ENCODE data around the gene MAPK10. TPM values are rescaled to one million over a fixed set of nuclear protein-coding genes. Genes with fewer than 3 reads are reported as not detected.
"Not testable (repeated sequence)": the region's sequence is repeated elsewhere in the genome, so short reads cannot be mapped to it uniquely, and the experiment has no call there.

The MAPK10 gene
- total and polyA plus RNA-seq, 4 donors, result 0.82 to 3.6 (median 2.3) TPM

DNA sequence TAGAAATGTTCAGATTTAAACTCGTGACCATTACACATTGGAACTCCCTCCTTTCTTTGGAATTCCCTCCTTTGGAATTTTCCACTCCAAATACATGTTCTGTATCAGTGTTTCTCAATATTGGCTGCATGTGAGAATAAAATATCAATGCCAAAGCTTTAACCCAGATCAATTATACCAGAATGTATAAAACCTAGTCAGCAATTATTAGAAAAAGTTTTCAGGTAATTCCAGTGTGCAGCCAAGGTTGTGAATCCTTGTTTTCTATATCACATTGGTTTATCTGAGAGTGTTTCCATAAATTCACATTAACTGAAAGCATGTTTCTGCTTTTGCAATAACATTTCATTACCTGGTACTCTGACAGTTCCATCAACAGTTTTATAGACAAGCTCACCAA is 394.3 kb downstream of the MAPK10 start:
- Histone ChIP-seq H3K9me3 (ENCODE audit: control insufficient read depth in 4 of 4, low read length in 3 of 4) (no peaks in the 10 kb centered on the region), H3K4me3 (ENCODE audit: low read depth in 1 of 3, low read length in 3 of 3) (no peak overlapping the region), H3K36me3 (ENCODE audit: control insufficient read depth in 4 of 4, insufficient read depth in 3 of 4, low read depth in 1 of 4, low read length in 3 of 4) (no peaks in the 10 kb centered on the region), H3K27me3 (ENCODE audit: control insufficient read depth in 4 of 4, insufficient read depth in 4 of 4, low read length in 3 of 4) (no peaks in the 10 kb centered on the region), H3K4me1 (ENCODE audit: control insufficient read depth in 4 of 4, insufficient read depth in 4 of 4, low read length in 3 of 4) (peaks cover 0 to 1% (median 0%) of the 10 kb centered on the region in 4 donors), H3K9ac (ENCODE audit: low read depth in 1 of 2, low read length in 2 of 2) (no peak overlapping the region), H3K27ac (ENCODE audit: low read depth in 1 of 2, low read length in 2 of 2) (no peak overlapping the region)
- WGBS, result 95% methylated on average over 1 of the region's 1 CpG
- TF ChIP-seq, protein P1, sequence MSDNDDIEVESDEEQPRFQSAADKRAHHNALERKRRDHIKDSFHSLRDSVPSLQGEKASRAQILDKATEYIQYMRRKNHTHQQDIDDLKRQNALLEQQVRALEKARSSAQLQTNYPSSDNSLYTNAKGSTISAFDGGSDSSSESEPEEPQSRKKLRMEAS (IDR thresholded peaks at IDR 0.05), result no peak
- TF ChIP-seq EGR1 (IDR thresholded peaks at IDR 0.05; ENCODE audit: low read depth in 2 of 2) (no peak), FOXA2 (IDR thresholded peaks at IDR 0.05) (no peak), YY1 (IDR thresholded peaks at IDR 0.05) (no peak), FOXA1 (IDR thresholded peaks at IDR 0.05) (no peak)
- no peak for DNase-seq (ENCODE audit: low spot score)

DNA sequence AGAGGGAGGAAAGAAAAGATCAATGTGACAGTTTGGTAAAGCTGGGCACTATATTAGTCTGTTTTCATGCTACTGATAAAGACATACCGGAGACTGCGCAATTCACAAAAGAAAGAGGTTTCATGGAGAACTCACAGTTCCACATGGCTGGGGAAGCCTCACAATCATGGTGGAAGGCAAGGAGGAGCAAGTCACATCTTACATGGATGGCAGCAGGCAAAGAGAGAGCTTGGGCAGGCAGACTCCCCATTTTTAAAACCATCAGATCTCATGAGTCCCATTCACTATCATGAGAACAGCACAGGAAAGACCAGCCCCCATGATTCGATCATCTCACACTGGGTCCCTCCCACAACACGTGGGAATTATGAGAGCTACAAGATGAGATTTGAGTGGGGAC is 394.8 kb downstream of the MAPK10 start:
- WGBS, result 94% methylated on average over 4 of the region's 4 CpGs
- not testable (repeated sequence) for H3K4me3 ChIP-seq (ENCODE audit: low read depth in 1 of 3, low read length in 3 of 3); H3K27me3 ChIP-seq (ENCODE audit: control insufficient read depth in 4 of 4, insufficient read depth in 4 of 4, low read length in 3 of 4); H3K4me1 ChIP-seq (ENCODE audit: control insufficient read depth in 4 of 4, insufficient read depth in 4 of 4, low read length in 3 of 4); H3K27ac ChIP-seq (ENCODE audit: low read depth in 1 of 2, low read length in 2 of 2); H3K9ac ChIP-seq (ENCODE audit: low read depth in 1 of 2, low read length in 2 of 2); H3K9me3 ChIP-seq (ENCODE audit: control insufficient read depth in 4 of 4, low read length in 3 of 4); DNase-seq (ENCODE audit: low spot score); H3K36me3 ChIP-seq (ENCODE audit: control insufficient read depth in 4 of 4, insufficient read depth in 3 of 4, low read depth in 1 of 4, low read length in 3 of 4)

DNA sequence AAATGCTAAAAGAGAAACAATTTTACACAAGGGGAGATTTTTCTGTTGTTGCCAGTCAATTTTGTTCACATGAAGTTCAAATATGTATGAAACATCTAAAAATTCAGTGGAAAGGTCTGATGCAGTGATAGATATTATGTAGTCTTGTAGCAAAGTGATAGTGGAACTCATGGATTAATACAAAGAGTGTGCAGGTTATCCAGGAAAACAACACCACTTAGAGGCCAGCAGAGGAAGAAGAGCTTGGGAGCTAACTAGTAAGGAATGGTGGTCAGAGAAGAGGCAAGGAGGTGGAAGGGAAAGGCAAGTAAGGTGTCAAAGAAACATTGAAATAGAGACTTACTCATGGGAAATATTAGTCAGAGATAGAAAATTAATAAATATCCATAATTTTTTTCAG is 395.6 kb downstream of the MAPK10 start:
- no peak overlapping the region for H3K4me3 ChIP-seq (ENCODE audit: low read depth in 1 of 3, low read length in 3 of 3)
- peaks cover 0 to 1% (median 0%) of the 10 kb centered on the region in 4 donors for H3K4me1 ChIP-seq (ENCODE audit: control insufficient read depth in 4 of 4, insufficient read depth in 4 of 4, low read length in 3 of 4)
- TF ChIP-seq, protein P2, sequence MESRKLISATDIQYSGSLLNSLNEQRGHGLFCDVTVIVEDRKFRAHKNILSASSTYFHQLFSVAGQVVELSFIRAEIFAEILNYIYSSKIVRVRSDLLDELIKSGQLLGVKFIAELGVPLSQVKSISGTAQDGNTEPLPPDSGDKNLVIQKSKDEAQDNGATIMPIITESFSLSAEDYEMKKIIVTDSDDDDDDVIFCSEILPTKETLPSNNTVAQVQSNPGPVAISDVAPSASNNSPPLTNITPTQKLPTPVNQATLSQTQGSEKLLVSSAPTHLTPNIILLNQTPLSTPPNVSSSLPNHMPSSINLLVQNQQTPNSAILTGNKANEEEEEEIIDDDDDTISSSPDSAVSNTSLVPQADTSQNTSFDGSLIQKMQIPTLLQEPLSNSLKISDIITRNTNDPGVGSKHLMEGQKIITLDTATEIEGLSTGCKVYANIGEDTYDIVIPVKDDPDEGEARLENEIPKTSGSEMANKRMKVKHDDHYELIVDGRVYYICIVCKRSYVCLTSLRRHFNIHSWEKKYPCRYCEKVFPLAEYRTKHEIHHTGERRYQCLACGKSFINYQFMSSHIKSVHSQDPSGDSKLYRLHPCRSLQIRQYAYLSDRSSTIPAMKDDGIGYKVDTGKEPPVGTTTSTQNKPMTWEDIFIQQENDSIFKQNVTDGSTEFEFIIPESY (IDR thresholded peaks at IDR 0.05), result no peak
- no peak for TF ChIP-seq GABPA (IDR thresholded peaks at IDR 0.05 in 1 of 2, conservative IDR thresholded peaks at IDR 0.05 in 1 of 2)
- peak; percentile 85 to 90 for TF ChIP-seq RAD21 (IDR thresholded peaks at IDR 0.05)
- TF ChIP-seq HNF4A (conservative IDR thresholded peaks at IDR 0.05), result no peak
- no peak for TF ChIP-seq NR2F2 (IDR thresholded peaks at IDR 0.05)
- TF ChIP-seq, protein P3, sequence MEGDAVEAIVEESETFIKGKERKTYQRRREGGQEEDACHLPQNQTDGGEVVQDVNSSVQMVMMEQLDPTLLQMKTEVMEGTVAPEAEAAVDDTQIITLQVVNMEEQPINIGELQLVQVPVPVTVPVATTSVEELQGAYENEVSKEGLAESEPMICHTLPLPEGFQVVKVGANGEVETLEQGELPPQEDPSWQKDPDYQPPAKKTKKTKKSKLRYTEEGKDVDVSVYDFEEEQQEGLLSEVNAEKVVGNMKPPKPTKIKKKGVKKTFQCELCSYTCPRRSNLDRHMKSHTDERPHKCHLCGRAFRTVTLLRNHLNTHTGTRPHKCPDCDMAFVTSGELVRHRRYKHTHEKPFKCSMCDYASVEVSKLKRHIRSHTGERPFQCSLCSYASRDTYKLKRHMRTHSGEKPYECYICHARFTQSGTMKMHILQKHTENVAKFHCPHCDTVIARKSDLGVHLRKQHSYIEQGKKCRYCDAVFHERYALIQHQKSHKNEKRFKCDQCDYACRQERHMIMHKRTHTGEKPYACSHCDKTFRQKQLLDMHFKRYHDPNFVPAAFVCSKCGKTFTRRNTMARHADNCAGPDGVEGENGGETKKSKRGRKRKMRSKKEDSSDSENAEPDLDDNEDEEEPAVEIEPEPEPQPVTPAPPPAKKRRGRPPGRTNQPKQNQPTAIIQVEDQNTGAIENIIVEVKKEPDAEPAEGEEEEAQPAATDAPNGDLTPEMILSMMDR (IDR thresholded peaks at IDR 0.05; ENCODE audit: low read depth, low read length, missing input control), result peak; percentile 49
- TF ChIP-seq HNF4G (IDR thresholded peaks at IDR 0.05), result no peak
- no peak for TF ChIP-seq YY1 (IDR thresholded peaks at IDR 0.05)
- no peak overlapping the region for H3K27ac ChIP-seq (ENCODE audit: low read depth in 1 of 2, low read length in 2 of 2)
- no peak for DNase-seq (ENCODE audit: low spot score)
- no peaks in the 10 kb centered on the region for H3K36me3 ChIP-seq (ENCODE audit: control insufficient read depth in 4 of 4, insufficient read depth in 3 of 4, low read depth in 1 of 4, low read length in 3 of 4)
- no peaks in the 10 kb centered on the region for H3K27me3 ChIP-seq (ENCODE audit: control insufficient read depth in 4 of 4, insufficient read depth in 4 of 4, low read length in 3 of 4)
- no peak overlapping the region for H3K9ac ChIP-seq (ENCODE audit: low read depth in 1 of 2, low read length in 2 of 2)
- H3K9me3 ChIP-seq (ENCODE audit: control insufficient read depth in 4 of 4, low read length in 3 of 4), result no peaks in the 10 kb centered on the region

Measured in liver (tissue), 9 donors.